ENCODE measurements around the gene KIF2A.

KIF2A gene

DNA sequence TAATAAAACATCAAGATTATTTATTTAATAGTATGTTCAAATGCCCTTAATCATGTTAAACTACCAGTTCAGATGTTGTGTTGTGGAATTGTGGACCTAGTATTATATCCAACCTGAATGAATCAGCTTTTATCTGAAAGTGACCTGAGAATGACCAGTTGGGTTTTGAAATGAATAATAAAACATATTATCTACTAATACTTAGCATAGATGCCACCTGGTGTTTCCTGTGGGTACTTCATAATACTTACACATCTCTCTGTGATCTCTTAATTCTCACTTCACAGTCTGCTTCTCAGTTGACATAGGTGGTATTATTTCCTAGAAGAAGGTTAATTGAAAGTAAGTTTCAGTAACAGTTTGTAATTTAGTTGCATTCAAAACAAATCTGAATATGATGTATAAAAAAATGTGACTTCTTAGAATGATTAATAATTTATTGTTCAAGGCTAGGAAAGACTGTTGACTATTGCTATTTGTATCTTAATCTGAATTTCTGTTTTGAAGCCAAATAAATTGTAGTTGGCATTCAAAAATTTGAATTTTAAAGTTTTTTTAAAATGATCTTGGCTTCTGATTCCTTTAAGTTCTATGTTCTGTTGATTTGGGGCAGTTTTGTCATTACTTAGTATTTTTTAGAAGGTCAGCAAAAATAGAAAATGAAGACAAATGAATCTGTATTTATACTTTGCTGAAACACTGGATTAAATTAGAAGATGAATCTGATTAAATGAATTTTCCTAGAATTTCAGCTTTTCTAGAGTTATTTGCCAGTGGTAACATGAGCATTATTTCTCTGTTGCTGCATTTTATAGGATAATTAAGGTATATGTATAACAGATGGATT lies 48.2 kb downstream of the KIF2A start:
- H3K27ac ChIP-seq: no peak overlapping the region
- TF ChIP-seq, protein P1, sequence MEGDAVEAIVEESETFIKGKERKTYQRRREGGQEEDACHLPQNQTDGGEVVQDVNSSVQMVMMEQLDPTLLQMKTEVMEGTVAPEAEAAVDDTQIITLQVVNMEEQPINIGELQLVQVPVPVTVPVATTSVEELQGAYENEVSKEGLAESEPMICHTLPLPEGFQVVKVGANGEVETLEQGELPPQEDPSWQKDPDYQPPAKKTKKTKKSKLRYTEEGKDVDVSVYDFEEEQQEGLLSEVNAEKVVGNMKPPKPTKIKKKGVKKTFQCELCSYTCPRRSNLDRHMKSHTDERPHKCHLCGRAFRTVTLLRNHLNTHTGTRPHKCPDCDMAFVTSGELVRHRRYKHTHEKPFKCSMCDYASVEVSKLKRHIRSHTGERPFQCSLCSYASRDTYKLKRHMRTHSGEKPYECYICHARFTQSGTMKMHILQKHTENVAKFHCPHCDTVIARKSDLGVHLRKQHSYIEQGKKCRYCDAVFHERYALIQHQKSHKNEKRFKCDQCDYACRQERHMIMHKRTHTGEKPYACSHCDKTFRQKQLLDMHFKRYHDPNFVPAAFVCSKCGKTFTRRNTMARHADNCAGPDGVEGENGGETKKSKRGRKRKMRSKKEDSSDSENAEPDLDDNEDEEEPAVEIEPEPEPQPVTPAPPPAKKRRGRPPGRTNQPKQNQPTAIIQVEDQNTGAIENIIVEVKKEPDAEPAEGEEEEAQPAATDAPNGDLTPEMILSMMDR (conservative IDR thresholded peaks at IDR 0.05): peak; percentile 79

DNA sequence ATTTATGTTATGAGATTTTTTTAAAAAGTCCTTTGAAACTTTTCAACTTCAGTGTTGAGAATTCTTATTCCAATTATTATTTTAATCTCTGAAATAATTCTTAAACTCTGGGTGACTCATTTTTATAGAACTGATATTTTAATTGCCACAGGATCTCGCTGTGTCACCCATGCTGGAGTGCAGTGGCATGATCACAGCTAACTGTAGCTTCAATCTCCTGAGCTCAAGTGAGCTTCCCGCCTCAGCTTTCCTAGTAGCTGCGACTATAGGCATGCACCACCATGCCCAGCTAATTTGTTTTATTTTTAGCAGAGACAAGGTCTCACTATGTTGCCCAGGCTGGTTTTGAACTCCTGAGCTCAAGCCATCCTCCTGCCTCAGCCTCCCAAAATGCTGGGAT lies 56.7 kb downstream of the KIF2A start:
- TF ChIP-seq, protein P1 (conservative IDR thresholded peaks at IDR 0.05): no peak
- no peak overlapping the region for H3K27ac ChIP-seq

DNA sequence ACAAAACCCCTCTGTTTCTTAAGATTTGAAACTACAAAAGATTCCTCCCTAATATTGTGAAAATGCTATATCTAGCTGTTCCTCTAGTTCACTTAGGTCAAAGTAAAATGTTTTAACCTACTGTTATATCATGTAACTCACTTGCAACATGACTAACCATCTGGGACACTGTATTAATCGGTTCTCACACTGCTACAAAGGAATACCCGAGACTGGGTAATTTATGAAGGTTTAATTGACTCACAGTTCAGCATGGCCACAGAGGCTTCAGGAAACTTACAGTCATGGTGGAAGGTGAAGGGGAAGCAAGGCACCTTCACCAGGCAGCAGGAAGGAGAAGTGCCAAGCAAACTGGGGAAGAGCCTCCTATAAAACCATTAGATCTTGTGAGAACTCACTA lies 63.0 kb downstream of the KIF2A start:
- no peak overlapping the region for H3K27ac ChIP-seq
- TF ChIP-seq, protein P1 (conservative IDR thresholded peaks at IDR 0.05): no peak

DNA sequence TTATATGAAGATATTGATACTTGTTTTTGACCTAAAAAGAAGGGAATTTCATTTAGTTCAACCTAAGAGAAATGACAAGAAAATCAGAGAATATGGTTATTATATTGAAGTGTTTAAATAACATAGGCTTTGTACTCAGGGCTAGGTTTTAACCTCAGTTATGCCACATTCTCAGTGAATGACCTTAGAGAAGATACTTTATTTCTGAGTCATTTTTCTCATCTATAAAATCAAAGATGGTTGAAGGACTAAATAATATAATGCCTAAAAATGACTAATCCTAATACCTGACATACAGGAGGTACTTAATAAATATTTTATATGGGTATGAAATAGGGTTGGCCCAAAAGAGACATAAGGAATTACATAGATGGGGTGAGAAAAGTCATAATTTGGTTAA lies 65.4 kb downstream of the KIF2A start:
- H3K27ac ChIP-seq: no peak overlapping the region
- TF ChIP-seq, protein P1 (conservative IDR thresholded peaks at IDR 0.05): no peak

DNA sequence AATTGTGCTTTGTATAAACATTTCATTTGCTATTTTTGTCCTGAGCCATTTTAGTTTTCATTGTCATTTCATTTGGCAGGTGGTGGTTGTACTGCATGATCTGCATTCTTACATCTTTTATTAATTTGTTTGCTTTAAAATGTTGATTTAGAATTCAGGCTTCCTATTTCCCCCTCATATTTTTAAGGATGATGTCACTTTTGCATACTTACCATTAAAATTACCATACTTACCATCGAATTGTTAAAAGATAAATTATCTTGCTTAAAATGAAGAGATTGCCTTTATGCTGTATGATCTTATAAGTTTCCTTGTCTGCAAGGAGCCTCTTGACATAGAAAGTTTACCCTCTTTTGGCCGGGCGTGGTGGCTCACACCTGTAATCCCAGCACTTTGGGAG lies 66.6 kb downstream of the KIF2A start:
- TF ChIP-seq, protein P1 (conservative IDR thresholded peaks at IDR 0.05): no peak
- no peak overlapping the region for H3K27ac ChIP-seq

DNA sequence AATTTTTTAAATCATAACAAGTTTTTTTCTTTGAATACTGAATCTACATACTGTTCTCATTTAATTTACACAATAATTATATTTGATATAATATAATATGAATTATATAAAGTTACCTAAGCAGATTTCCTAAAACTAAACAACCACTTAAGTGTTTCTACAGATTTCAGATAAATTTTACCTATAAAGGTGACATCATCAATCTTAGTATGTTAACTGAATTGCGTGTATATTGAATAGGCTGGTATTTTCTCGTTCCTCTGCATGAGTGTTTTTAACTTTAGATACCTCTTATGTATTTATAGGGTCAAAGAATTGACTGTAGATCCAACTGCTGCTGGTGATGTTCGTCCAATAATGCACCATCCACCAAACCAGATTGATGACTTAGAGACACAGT lies 67.4 kb downstream of the KIF2A start:
- H3K27ac ChIP-seq: no peak overlapping the region
- TF ChIP-seq, protein P1 (conservative IDR thresholded peaks at IDR 0.05): no peak

DNA sequence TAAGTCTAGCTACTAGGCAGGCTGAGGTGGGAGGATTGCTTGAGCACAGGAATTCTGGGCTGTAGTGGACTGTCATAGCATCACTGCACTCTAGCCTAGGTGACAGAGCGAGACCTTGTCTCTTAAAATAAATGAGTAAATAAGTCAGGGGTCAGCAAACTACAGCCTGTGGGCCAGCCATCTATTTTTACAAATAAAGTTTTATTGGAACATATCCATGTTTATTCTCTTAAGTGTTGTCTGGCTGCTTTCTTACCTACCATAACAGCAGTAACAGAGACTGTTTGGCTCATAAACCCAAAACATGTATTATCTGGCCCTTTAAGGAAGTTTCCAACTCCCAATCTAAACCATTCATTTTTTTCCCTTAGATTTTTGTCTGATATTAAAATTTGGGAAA lies 68.1 kb downstream of the KIF2A start:
- no peak overlapping the region for H3K27ac ChIP-seq
- TF ChIP-seq, protein P1 (conservative IDR thresholded peaks at IDR 0.05): no peak
